H1 (cell line): ENCODE data around the gene PPP2R2D. TPM values are rescaled to one million over a fixed set of nuclear protein-coding genes. Genes with fewer than 3 reads are reported as not detected.
"Not testable (repeated sequence)": the region's sequence is repeated elsewhere in the genome, so short reads cannot be mapped to it uniquely, and the experiment has no call there.

Experiments used
- CTCF ChIA-PET: fragments of 300-600 bp; sonication (Branson Sonifier 250); formaldehyde crosslinking; loops from one replicate; lab custom pipeline; 2021; ENCODE audit not compliant: partially characterized antibody; lab: Charles Lee
- POLR2A ChIA-PET: fragments of 300-600 bp; sonication (Branson Sonifier 250); formaldehyde crosslinking; loops from one replicate; lab custom pipeline; 2021; ENCODE audit warnings: inconsistent platforms; ENCODE audit not compliant: partially characterized antibody; lab: Charles Lee
- DNase-seq, 2 experiments: peaks; one replicate each; pipeline versions ENCODE4 v3.0.0 to v3.0.0-alpha.2; 2010 to 2022; ENCODE audit warnings: low spot score in 2 of 2, low read depth in 1 of 2, mixed read lengths in 1 of 2
- FAIRE-seq: peaks from 2 replicates; lab custom pipeline; 2011; peaks lifted over from hg19 to GRCh38; lab: Jason Lieb, UNC
- H2AFZ ChIP-seq: 2 replicates; pipeline ENCODE4 v1.8.1; 2012; ENCODE audit warnings: low read length, inconsistent platforms
- H2AK5ac ChIP-seq: 2 replicates; pipeline ENCODE4 v1.6.1; 2013; ENCODE audit warnings: low read depth, low read length
- H2BK120ac ChIP-seq: replicated peaks from 2 replicates; pipeline ENCODE3; 2013; ENCODE audit warnings: low read depth, low read length, inconsistent platforms
- H2BK12ac ChIP-seq: 2 replicates; pipeline ENCODE4 v1.6.1; 2013; ENCODE audit warnings: low read depth, low read length
- H2BK15ac ChIP-seq: 2 replicates; pipeline ENCODE4 v1.6.1; 2013; ENCODE audit warnings: low read length
- H2BK20ac ChIP-seq: 2 replicates; pipeline ENCODE4 v1.6.1; 2013; ENCODE audit warnings: low read length
- H2BK5ac ChIP-seq: 2 replicates; pipeline ENCODE4 v1.6.1; 2013; ENCODE audit warnings: low read depth, low read length
- H3K14ac ChIP-seq: 2 replicates; pipeline ENCODE4 v1.6.1; 2013; ENCODE audit warnings: inconsistent platforms; ENCODE audit not compliant: insufficient read length
- H3K18ac ChIP-seq: 2 replicates; pipeline ENCODE4 v1.6.1; 2013; ENCODE audit warnings: low read length; ENCODE audit errors: extremely low read depth
- H3K23ac ChIP-seq: 2 replicates; pipeline ENCODE4 v1.6.1; 2013; ENCODE audit warnings: inconsistent platforms; ENCODE audit not compliant: insufficient read length
- H3K23me2 ChIP-seq: 2 replicates; pipeline ENCODE4 v1.6.1; 2013; ENCODE audit warnings: low read depth, low read length
- H3K27ac ChIP-seq: 2 replicates; pipeline ENCODE4 v1.6.1; 2011; ENCODE audit warnings: low read depth, low read length, inconsistent platforms
- H3K27me3 ChIP-seq, 4 experiments: replicated peaks in 1 of 4; 1 replicate in 1 of 4; 2 replicates in 3 of 4; pipeline versions ENCODE4 v1.6.1 to v1.8.1; 2011 to 2013; ENCODE audit warnings: low read length in 3 of 4, mild to moderate bottlenecking in 3 of 4, inconsistent platforms in 2 of 4, mixed read lengths in 2 of 4, moderate library complexity in 1 of 4; ENCODE audit not compliant: control insufficient read depth in 3 of 4, insufficient read depth in 3 of 4; ENCODE audit errors: extremely low read depth in 1 of 4
- H3K36me3 ChIP-seq, 4 experiments: 2 replicates each; pipeline versions ENCODE4 v1.6.1 to v1.8.1; 2011 to 2013; ENCODE audit warnings: mild to moderate bottlenecking in 4 of 4, low read length in 3 of 4, moderate library complexity in 2 of 4, control low read depth in 1 of 4, inconsistent platforms in 1 of 4; ENCODE audit not compliant: insufficient read depth in 4 of 4, control insufficient read depth in 2 of 4
- H3K4ac ChIP-seq: replicated peaks from 2 replicates; pipeline ENCODE3; 2013; ENCODE audit warnings: low read length, low read depth, mixed read lengths, inconsistent platforms; ENCODE audit not compliant: insufficient read length
- H3K4me1 ChIP-seq, 4 experiments: replicated peaks in 1 of 4; 1 replicate in 1 of 4; 2 replicates in 3 of 4; pipeline versions ENCODE4 v1.6.1 to v1.8.1; 2011 to 2013; ENCODE audit warnings: low read length in 3 of 4, inconsistent platforms in 2 of 4, mixed read lengths in 1 of 4; ENCODE audit not compliant: insufficient read depth in 4 of 4, control insufficient read depth in 3 of 4
- H3K4me2 ChIP-seq, 2 experiments: 2 replicates each; pipeline versions ENCODE4 v1.6.1 to v1.8.1; 2011 to 2013; ENCODE audit warnings: low read depth in 2 of 2, low read length in 2 of 2, control low read depth in 1 of 2, inconsistent platforms in 1 of 2, mild to moderate bottlenecking in 1 of 2; ENCODE audit not compliant: insufficient read depth in 1 of 2
- H3K4me3 ChIP-seq, 4 experiments: fragments of 200-600, 300-600 bp in 1 of 4; sonication (generic), shearing (Covaris generic), sonication (Bioruptor Twin) in 1 of 4; 2 replicates each; pipeline versions ENCODE4 v1.5.1 to v1.8.1; 2011 to 2016; ENCODE audit warnings: low read length in 4 of 4, low read depth in 3 of 4, control low read depth in 2 of 4, inconsistent platforms in 2 of 4, mild to moderate bottlenecking in 2 of 4, mixed read lengths in 1 of 4, moderate library complexity in 1 of 4; ENCODE audit not compliant: insufficient read depth in 2 of 4; ENCODE audit errors: extremely low read depth in 1 of 4
- H3K56ac ChIP-seq: replicated peaks from 2 replicates; pipeline ENCODE3; 2013; ENCODE audit warnings: low read depth, mild to moderate bottlenecking, mixed read lengths, low read length, inconsistent platforms; ENCODE audit not compliant: insufficient read length
- H3K79me1 ChIP-seq: 2 replicates; pipeline ENCODE4 v1.6.1; 2013; ENCODE audit warnings: low read depth, low read length, control low read depth
- H3K79me2 ChIP-seq, 2 experiments: 2 replicates each; pipeline versions ENCODE4 v1.6.1 to v1.8.1; 2012 to 2013; ENCODE audit warnings: low read length in 2 of 2, mild to moderate bottlenecking in 2 of 2, inconsistent platforms in 1 of 2; ENCODE audit not compliant: insufficient read depth in 2 of 2, control insufficient read depth in 1 of 2
- H3K9ac ChIP-seq, 4 experiments: replicated peaks in 1 of 4; 1 replicate in 1 of 4; 2 replicates in 3 of 4; pipeline versions ENCODE4 v1.6.1 to v1.8.1; 2011 to 2013; ENCODE audit warnings: low read depth in 3 of 4, low read length in 3 of 4, control low read depth in 2 of 4, mild to moderate bottlenecking in 2 of 4, moderate library complexity in 2 of 4, inconsistent platforms in 1 of 4; ENCODE audit errors: extremely low read depth in 1 of 4
- H3K9me3 ChIP-seq, 2 experiments: 2 replicates each; pipeline versions ENCODE4 v1.6.1 to v1.8.1; 2012 to 2013; ENCODE audit warnings: mild to moderate bottlenecking in 2 of 2, moderate library complexity in 2 of 2, control low read depth in 1 of 2, inconsistent platforms in 1 of 2, low read depth in 1 of 2, low read length in 1 of 2, mixed read lengths in 1 of 2; ENCODE audit not compliant: insufficient read depth in 2 of 2
- H4K20me1 ChIP-seq, 2 experiments: replicated peaks in 1 of 2; 2 replicates each; pipeline versions ENCODE3 to v1.8.1; 2011 to 2013; ENCODE audit warnings: inconsistent platforms in 2 of 2, low read length in 2 of 2, mild to moderate bottlenecking in 1 of 2; ENCODE audit not compliant: insufficient read depth in 2 of 2, control insufficient read depth in 1 of 2
- H4K5ac ChIP-seq: 2 replicates; pipeline ENCODE4 v1.6.1; 2013; ENCODE audit warnings: low read length, low read depth, mixed read lengths, inconsistent platforms; ENCODE audit not compliant: insufficient read length
- H4K8ac ChIP-seq: 2 replicates; pipeline ENCODE4 v1.8.0; 2013; ENCODE audit warnings: mild to moderate bottlenecking, moderate library complexity, low read length, inconsistent platforms; ENCODE audit not compliant: insufficient read depth; ENCODE audit errors: extremely low read depth
- H4K91ac ChIP-seq: replicated peaks from 2 replicates; pipeline ENCODE3; 2013; ENCODE audit warnings: low read length, mixed read lengths, inconsistent platforms; ENCODE audit not compliant: insufficient read length
- WGBS, 2 experiments: shearing (Covaris generic) in 1 of 2; methylation state at CpG; one replicate each; pipeline versions ENCODE4 v1.1.6 to v1.1.7; 2013 to 2015; ENCODE audit warnings: low lambda C conversion rate in 2 of 2, mixed read lengths in 2 of 2, inconsistent platforms in 1 of 2, low coverage in 1 of 2, missing lambda C conversion rate in 1 of 2; ENCODE audit not compliant: insufficient replicate concordance in 2 of 2, insufficient coverage in 1 of 2, insufficient read length in 1 of 2; ENCODE audit errors: extremely low coverage in 1 of 2, missing lambda C conversion rate in 1 of 2; 5-methylcytosine and 5-hydroxymethylcytosine counted together
- polyA plus RNA-seq, 7 experiments: library from polyadenylated mRNA; depleted of rRNA in 3 of 7; stranded (reverse) in 5 of 7; unstranded in 2 of 7; fragments of >200 nt in 5 of 7; fragments of 200-250 nt in 2 of 7; gene quantifications; 1 replicate in 5 of 7; 2 replicates in 1 of 7; 4 replicates in 1 of 7; pipeline versions ENCODE4 v1.2.1 to v1.2.3, GENCODE V29; 2011 to 2013; ENCODE audit warnings: missing spikeins in 2 of 7, mixed read lengths in 2 of 7
- total RNA-seq: library from RNA; stranded (reverse); fragmentation: NEBNext Ultra II Directional; extraction: Animal tissue kit (Norgen Biotek cat#: 25700); gene quantifications from 2 replicates; pipeline ENCODE4 v1.2.1, GENCODE V29; 2021

The PPP2R2D gene
- total and polyA plus RNA-seq, 2 of the 8 experiments (the other 6 are each of a cell fraction or from before 2014, with no cell fraction given): 25.4 to 32.8 TPM

DNA sequence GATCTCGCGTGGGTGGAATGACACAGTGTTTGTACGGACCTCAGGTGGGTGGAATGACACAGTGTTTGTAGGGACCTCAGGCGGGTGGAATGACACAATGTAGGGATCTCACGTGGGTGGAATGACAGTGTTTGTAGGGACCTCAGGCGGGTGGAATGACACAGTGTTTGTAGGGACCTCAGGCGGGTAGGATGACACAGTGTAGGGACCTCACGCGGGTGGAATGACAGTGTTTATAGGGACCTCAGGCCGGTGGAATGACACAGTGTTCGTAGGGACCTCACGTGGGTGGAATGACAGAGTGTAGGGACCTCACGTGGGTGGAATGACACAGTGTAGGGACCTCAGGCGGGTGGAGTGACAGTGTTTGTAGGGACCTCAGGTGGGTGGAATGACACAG is 18.7 kb downstream of the PPP2R2D start:
- H4K91ac ChIP-seq, H3K4me1 ChIP-seq, H3K23ac ChIP-seq, H3K9ac ChIP-seq, H3K36me3 ChIP-seq, H2BK120ac ChIP-seq, H2BK20ac ChIP-seq, H3K23me2 ChIP-seq, H3K4me3 ChIP-seq, H2AFZ ChIP-seq, H4K5ac ChIP-seq, H3K56ac ChIP-seq, H4K8ac ChIP-seq, DNase-seq, H3K27ac ChIP-seq, H2BK12ac ChIP-seq, H3K14ac ChIP-seq, H3K9me3 ChIP-seq, H3K18ac ChIP-seq, H2AK5ac ChIP-seq, POLR2A ChIA-PET, H3K27me3 ChIP-seq, CTCF ChIA-PET, FAIRE-seq, H2BK5ac ChIP-seq, H3K4ac ChIP-seq, H3K4me2 ChIP-seq, H2BK15ac ChIP-seq: not testable (repeated sequence)
- peaks cover 7 to 76% of the 10 kb centered on the region in 2 experiments for H3K79me2 ChIP-seq
- peaks cover 10 to 18% of the 10 kb centered on the region in 2 experiments for H4K20me1 ChIP-seq
- 83% methylated on average over 1 of the region's 14 CpGs; no CpG with 5 or more reads in 1 of the 2 experiments for WGBS, 2 experiments
- peaks cover 18% of the 10 kb centered on the region for H3K79me1 ChIP-seq
